ENCODE data around the gene PDE6A.
A peak's percentile ranks its signal among the peaks of the same experiment; 100 is the strongest.

Gene PDE6A

GRCh38 chr5:149975409-149975808 is 30.8 kb upstream of the PDE6A start:
- no peak for DNase-seq (ENCODE audit: low read depth)
- TF ChIP-seq CTCF (IDR thresholded peaks at IDR 0.05; ENCODE audit: insufficient read depth, low read depth, low read length, missing control alignments): no peak
- H3K4me3 ChIP-seq (ENCODE audit: low read length): no peak overlapping the region

GRCh38 chr5:149969181-149969930 is 24.8 kb upstream of the PDE6A start:
- no peak for TF ChIP-seq CTCF (IDR thresholded peaks at IDR 0.05; ENCODE audit: insufficient read depth, low read depth, low read length, missing control alignments)
- no peak overlapping the region for H3K4me3 ChIP-seq (ENCODE audit: low read length)
- no peak for DNase-seq (ENCODE audit: low read depth)

GRCh38 chr5:149966946-149967345 is 22.4 kb upstream of the PDE6A start:
- no peak for DNase-seq (ENCODE audit: low read depth)
- TF ChIP-seq CTCF (IDR thresholded peaks at IDR 0.05; ENCODE audit: insufficient read depth, low read depth, low read length, missing control alignments): no peak
- no peak overlapping the region for H3K4me3 ChIP-seq (ENCODE audit: low read length)

- H3K4me3 ChIP-seq (ENCODE audit: low read length): no peak overlapping the region
- DNase-seq (ENCODE audit: low read depth): no peak
- TF ChIP-seq CTCF (IDR thresholded peaks at IDR 0.05; ENCODE audit: insufficient read depth, low read depth, low read length, missing control alignments): no peak
Measured at GRCh38 chr5:149963729-149964128, 19.1 kb upstream of the PDE6A start.

GRCh38 chr5:149962601-149963300 is 18.2 kb upstream of the PDE6A start:
- no peak overlapping the region for H3K4me3 ChIP-seq (ENCODE audit: low read length)
- no peak for DNase-seq (ENCODE audit: low read depth)
- no peak for TF ChIP-seq CTCF (IDR thresholded peaks at IDR 0.05; ENCODE audit: insufficient read depth, low read depth, low read length, missing control alignments)

GRCh38 chr5:149961957-149962409 is 17.4 kb upstream of the PDE6A start:
- no peak overlapping the region for H3K4me3 ChIP-seq (ENCODE audit: low read length)
- peak; percentile 60 for DNase-seq (ENCODE audit: low read depth)
- peak; percentile 64 for TF ChIP-seq CTCF (IDR thresholded peaks at IDR 0.05; ENCODE audit: insufficient read depth, low read depth, low read length, missing control alignments)
